ENCODE data around the gene DNAH2. TPM values are rescaled to one million over a fixed set of nuclear protein-coding genes. Genes with fewer than 3 reads are reported as not detected.

Gene DNAH2
- total and polyA plus RNA-seq, 9 of the 15 experiments (the other 6 are each of a cell fraction or from before 2014, with no cell fraction given) = 0.03 TPM; not detected in 8

DNA sequence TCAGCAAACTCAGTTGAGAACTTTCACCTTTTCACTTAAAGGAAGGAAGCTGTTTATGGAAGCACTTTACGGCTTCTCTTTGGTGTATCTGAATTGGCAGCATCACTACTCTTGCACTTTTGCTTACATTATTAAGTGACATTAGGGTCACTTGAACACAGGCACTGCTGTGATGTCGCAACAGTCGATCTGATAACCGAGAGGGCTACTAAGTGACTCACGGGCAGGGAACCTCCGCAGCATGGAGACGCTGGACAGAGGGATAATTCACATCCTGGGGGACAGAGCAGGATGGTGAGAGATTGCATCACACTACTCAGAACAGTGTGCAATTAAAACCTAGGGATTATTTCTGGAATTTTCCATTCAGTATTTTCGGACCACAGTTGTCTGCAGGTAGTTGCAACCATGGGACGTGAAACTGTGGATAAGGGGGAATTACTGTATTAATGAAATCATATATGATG is 56.5 kb downstream of the DNAH2 start (continued):
- TF ChIP-seq, protein P1, sequence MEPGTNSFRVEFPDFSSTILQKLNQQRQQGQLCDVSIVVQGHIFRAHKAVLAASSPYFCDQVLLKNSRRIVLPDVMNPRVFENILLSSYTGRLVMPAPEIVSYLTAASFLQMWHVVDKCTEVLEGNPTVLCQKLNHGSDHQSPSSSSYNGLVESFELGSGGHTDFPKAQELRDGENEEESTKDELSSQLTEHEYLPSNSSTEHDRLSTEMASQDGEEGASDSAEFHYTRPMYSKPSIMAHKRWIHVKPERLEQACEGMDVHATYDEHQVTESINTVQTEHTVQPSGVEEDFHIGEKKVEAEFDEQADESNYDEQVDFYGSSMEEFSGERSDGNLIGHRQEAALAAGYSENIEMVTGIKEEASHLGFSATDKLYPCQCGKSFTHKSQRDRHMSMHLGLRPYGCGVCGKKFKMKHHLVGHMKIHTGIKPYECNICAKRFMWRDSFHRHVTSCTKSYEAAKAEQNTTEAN (CRISPR knock-in tag; IDR thresholded peaks at IDR 0.05) = no peak
- TF ChIP-seq ID3 (CRISPR knock-in tag; IDR thresholded peaks at IDR 0.05) = no peak
- TF ChIP-seq ID3 (tag; IDR thresholded peaks at IDR 0.05) = no peak

DNA sequence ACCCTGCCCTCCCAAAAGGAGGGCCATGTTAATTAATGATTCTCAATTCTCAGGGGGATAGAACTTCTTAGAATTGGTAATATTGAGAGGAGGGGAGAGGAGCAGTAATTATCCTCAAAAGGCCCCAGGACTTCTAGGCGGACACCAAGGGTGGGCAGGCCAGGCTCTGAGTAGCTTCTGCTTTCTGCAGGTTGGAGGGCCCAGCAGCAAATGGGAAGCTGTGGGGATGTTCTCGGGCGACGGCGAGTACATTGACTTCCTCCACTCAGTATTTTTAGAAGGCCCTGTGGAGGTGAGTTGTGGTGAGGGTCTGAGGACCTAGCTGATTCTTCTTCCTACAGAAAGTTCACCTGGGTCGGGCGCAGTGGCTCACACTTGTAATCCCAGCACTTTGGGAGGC is 57.5 kb downstream of the DNAH2 start:
- H3K4me2 ChIP-seq (ENCODE audit: insufficient read depth, low read length) = no peak overlapping the region

More for the DNA sequence above, 57.5 kb downstream of the DNAH2 start:
- no peaks in the 10 kb centered on the region for H3K36me3 ChIP-seq (ENCODE audit: control insufficient read depth, insufficient read depth, low read length)
- peaks cover 13 to 41% of the 10 kb centered on the region in 2 experiments; a peak in 4 of 5 replicates for H3K27me3 ChIP-seq (ENCODE audit: control insufficient read depth in 2 of 2, insufficient read depth in 2 of 2, low read length in 2 of 2)
- no peaks in the 10 kb centered on the region for H3K79me2 ChIP-seq (ENCODE audit: control insufficient read depth, insufficient read depth, low read length)
- FAIRE-seq (no peak), DNase-seq (ENCODE audit: extremely low read depth in 1 of 4, low spot score in 3 of 4) (no peak), ATAC-seq (no peak)
- POLR2A ChIA-PET = interaction anchor here (0.6 kb wide), 1 partner anchor 333 kb away, joined by 3 read pairs; no protein-coding TSS in a partner anchor
- H3K9ac ChIP-seq (ENCODE audit: insufficient read depth in 1 of 2, low read depth in 2 of 2, low read length in 2 of 2) = no peak overlapping the region
- H3K27ac ChIP-seq (ENCODE audit: extremely low read depth, low read depth, low read length) = no peak overlapping the region
- no peaks in the 10 kb centered on the region for H3K9me1 ChIP-seq (ENCODE audit: control insufficient read depth, insufficient read depth, low read length)
- 4% methylated on average over 7 of the region's 7 CpGs for WGBS (ENCODE audit: insufficient coverage, low coverage, missing lambda C conversion rate)
- no peak for TF ChIP-seq MYC (IDR thresholded peaks at IDR 0.05; ENCODE audit: low read depth, low read length)
- no peak for TF ChIP-seq MYC (CRISPR knock-in tag; IDR thresholded peaks at IDR 0.05; ENCODE audit: borderline replicate concordance, low read depth)
- TF ChIP-seq CEBPG (CRISPR knock-in tag; IDR thresholded peaks at IDR 0.05) = no peak
- no peak for TF ChIP-seq CEBPG (tag; conservative IDR thresholded peaks at IDR 0.05 in 1 of 2, IDR thresholded peaks at IDR 0.05 in 1 of 2)
- no peak for TF ChIP-seq ZNF140 (CRISPR knock-in tag; IDR thresholded peaks at IDR 0.05)
- no peak for TF ChIP-seq SNIP1 (IDR thresholded peaks at IDR 0.05; ENCODE audit: low read depth)
- no peak for TF ChIP-seq ZFP36 (IDR thresholded peaks at IDR 0.05; ENCODE audit: low read depth, low read length, partially characterized antibody)
- no peak for TF ChIP-seq NR4A1 (CRISPR knock-in tag; IDR thresholded peaks at IDR 0.05)
- TF ChIP-seq NR4A1 (tag; IDR thresholded peaks at IDR 0.05) = no peak
- TF ChIP-seq TBL1XR1 (IDR thresholded peaks at IDR 0.05; ENCODE audit: low read length in 2 of 2) = no peak
- no peak for TF ChIP-seq HDGF (IDR thresholded peaks at IDR 0.05)
- no peak for TF ChIP-seq XRCC5 (IDR thresholded peaks at IDR 0.05; ENCODE audit: low read depth, low read length)
- TF ChIP-seq CEBPB (tag; IDR thresholded peaks at IDR 0.05) = no peak
- no peak for TF ChIP-seq ZNF586 (CRISPR knock-in tag; conservative IDR thresholded peaks at IDR 0.05)
- no peak for TF ChIP-seq CXXC5 (CRISPR knock-in tag; IDR thresholded peaks at IDR 0.05)
- TF ChIP-seq ARID2 (IDR thresholded peaks at IDR 0.05) = no peak
- H3K4me3 ChIP-seq = no peak overlapping the region
- no TSS peak for BruUV-seq (replicated peaks)
- CTCF ChIA-PET (ENCODE audit: low intra/inter-chr PET ratio) = no interaction called here
- intact Hi-C loops (cut with micrococcal nuclease) = no loop called here
- no peaks in the 10 kb centered on the region for H3K9me3 ChIP-seq (replicated peaks; ENCODE audit: control insufficient read depth, insufficient read depth, low read depth, low read length)
- in situ Hi-C loops (cut with MboI) = no loop called here
- H3K4me1 ChIP-seq (replicated peaks in 1 of 2; ENCODE audit: control insufficient read depth in 2 of 2, insufficient read depth in 2 of 2, low read length in 2 of 2) = no peaks in the 10 kb centered on the region; a peak in 1 of 5 replicates
- no peak overlapping the region for H2AFZ ChIP-seq (ENCODE audit: low read depth, low read length)
- no peaks in the 10 kb centered on the region for H4K20me1 ChIP-seq (replicated peaks; ENCODE audit: control insufficient read depth, insufficient read depth, low read length)

Measured in K562 (cell line).